Mucosa of descending colon (tissue), 3 donors: ENCODE measurements around the gene MINDY3. TPM values are rescaled to one million over a fixed set of nuclear protein-coding genes. Genes with fewer than 3 reads are reported as not detected.
"Not testable (repeated sequence)": the region's sequence is repeated elsewhere in the genome, so short reads cannot be mapped to it uniquely, and the experiment has no call there.

Experiments
- ATAC-seq: fragments of 200-7000 bp; cut with Tn5 transposase; one replicate; pipeline ENCODE4 v1.9.1; 2020; ENCODE audit warnings: mild to moderate bottlenecking, moderate library complexity
- DNase-seq, 3 donors: peaks; one replicate each; pipeline ENCODE4 v3.0.0-alpha.2; 2020
- H3K36me3 ChIP-seq: fragments of 200-600 bp; one replicate; pipeline ENCODE4 v1.8.0; 2021; ENCODE audit warnings: low read depth, mild to moderate bottlenecking
- H3K4me1 ChIP-seq: fragments of 200-600 bp; one replicate; pipeline ENCODE4 v1.8.0; 2021; ENCODE audit warnings: low read depth, mild to moderate bottlenecking
- H3K4me3 ChIP-seq: fragments of 200-600 bp; one replicate; pipeline ENCODE4 v1.8.0; 2021; ENCODE audit warnings: mild to moderate bottlenecking
- H3K9me3 ChIP-seq: fragments of 200-600 bp; one replicate; pipeline ENCODE4 v1.8.0; 2021; ENCODE audit warnings: mild to moderate bottlenecking
- CTCF ChIP-seq: fragments of 200-600 bp; IDR thresholded peaks from one replicate; pipeline ENCODE4 v1.8.0; 2022; ENCODE audit warnings: antibody characterized with exemption, mild to moderate bottlenecking
- intact Hi-C, 2 donors: fragments of 100-400 bp; cut with DNase I in 1 of 2; cut with micrococcal nuclease in 1 of 2; formaldehyde crosslinking; loops; one replicate each; pipeline versions ENCODE4 v1.11.0 to v1.11.1; 2022; cut with DNase I, micrococcal nuclease
- total RNA-seq, 3 donors: library from RNA; stranded (reverse); fragmentation: NEBNext Ultra II Directional in 2 of 3; extraction: Animal tissue kit (Norgen Biotek cat#: 25700) in 2 of 3; gene quantifications; one replicate each; pipeline versions ENCODE4 v1.2.1 to v1.2.4, GENCODE V29; 2021 to 2023
- donor health status: DM: no; HTN: no; CAD: no; lungs with moderate emphysema.
- donor health status: DM: no; HTN: no; CAD: no.
- donor health status: DM: no; HTN: yes; CAD: no.

The MINDY3 gene
- total RNA-seq, 3 donors from 2014 or later = 20.2 to 36.4 (median 28.4) TPM

- H3K9me3 ChIP-seq = no peaks in the 10 kb centered on the region
- DNase-seq (no peak), ATAC-seq (no peak)
- intact Hi-C loops = no loop called here
- no peak for TF ChIP-seq CTCF
- H3K36me3 ChIP-seq = no peaks in the 10 kb centered on the region
- H3K4me3 ChIP-seq = no peak overlapping the region
- no peaks in the 10 kb centered on the region for H3K4me1 ChIP-seq
Measured at GRCh38 chr10:15763006-15763405, 97.3 kb downstream of the MINDY3 start.

- H3K4me3 ChIP-seq, H3K9me3 ChIP-seq, H3K36me3 ChIP-seq, intact Hi-C loops, DNase-seq, H3K4me1 ChIP-seq, ATAC-seq: not testable (repeated sequence)
Measured at GRCh38 chr10:15762239-15762638, 98.1 kb downstream of the MINDY3 start.

- H3K4me3 ChIP-seq, H3K36me3 ChIP-seq, intact Hi-C loops, DNase-seq, H3K9me3 ChIP-seq, ATAC-seq, H3K4me1 ChIP-seq: not testable (repeated sequence)
Measured at GRCh38 chr10:15761224-15761623, 99.1 kb downstream of the MINDY3 start.

GRCh38 chr10:15760681-15761080 lies 99.6 kb downstream of the MINDY3 start:
- intact Hi-C loops = no loop called here
- no peak for ATAC-seq
- no peak for TF ChIP-seq CTCF
- no peaks in the 10 kb centered on the region for H3K9me3 ChIP-seq
- H3K4me1 ChIP-seq = no peaks in the 10 kb centered on the region
- no peak overlapping the region for H3K4me3 ChIP-seq
- H3K36me3 ChIP-seq = no peaks in the 10 kb centered on the region
- no peak for DNase-seq

GRCh38 chr10:15759265-15759664 lies 101.0 kb downstream of the MINDY3 start:
- Histone ChIP-seq H3K4me1 (no peaks in the 10 kb centered on the region), H3K4me3 (no peak overlapping the region), H3K9me3 (no peaks in the 10 kb centered on the region), H3K36me3 (no peaks in the 10 kb centered on the region)
- no peak for DNase-seq
- intact Hi-C loops = no loop called here
- no peak for ATAC-seq
- no peak for TF ChIP-seq CTCF

- ATAC-seq (no peak), DNase-seq (no peak)
- intact Hi-C loops = no loop called here
- no peaks in the 10 kb centered on the region for H3K4me1 ChIP-seq
- no peaks in the 10 kb centered on the region for H3K9me3 ChIP-seq
- H3K4me3 ChIP-seq = no peak overlapping the region
- H3K36me3 ChIP-seq = no peaks in the 10 kb centered on the region
- TF ChIP-seq CTCF = no peak
Measured at GRCh38 chr10:15758618-15759017, 101.7 kb downstream of the MINDY3 start.

- Histone ChIP-seq H3K4me3 (no peak overlapping the region), H3K36me3 (no peaks in the 10 kb centered on the region), H3K9me3 (no peaks in the 10 kb centered on the region), H3K4me1 (no peaks in the 10 kb centered on the region)
- no peak for DNase-seq
- intact Hi-C loops = no loop called here
- no peak for TF ChIP-seq CTCF
- no peak for ATAC-seq
Measured at GRCh38 chr10:15754937-15755336, 105.4 kb downstream of the MINDY3 start.
